ENCODE data around the gene ZNF562.

DNA sequence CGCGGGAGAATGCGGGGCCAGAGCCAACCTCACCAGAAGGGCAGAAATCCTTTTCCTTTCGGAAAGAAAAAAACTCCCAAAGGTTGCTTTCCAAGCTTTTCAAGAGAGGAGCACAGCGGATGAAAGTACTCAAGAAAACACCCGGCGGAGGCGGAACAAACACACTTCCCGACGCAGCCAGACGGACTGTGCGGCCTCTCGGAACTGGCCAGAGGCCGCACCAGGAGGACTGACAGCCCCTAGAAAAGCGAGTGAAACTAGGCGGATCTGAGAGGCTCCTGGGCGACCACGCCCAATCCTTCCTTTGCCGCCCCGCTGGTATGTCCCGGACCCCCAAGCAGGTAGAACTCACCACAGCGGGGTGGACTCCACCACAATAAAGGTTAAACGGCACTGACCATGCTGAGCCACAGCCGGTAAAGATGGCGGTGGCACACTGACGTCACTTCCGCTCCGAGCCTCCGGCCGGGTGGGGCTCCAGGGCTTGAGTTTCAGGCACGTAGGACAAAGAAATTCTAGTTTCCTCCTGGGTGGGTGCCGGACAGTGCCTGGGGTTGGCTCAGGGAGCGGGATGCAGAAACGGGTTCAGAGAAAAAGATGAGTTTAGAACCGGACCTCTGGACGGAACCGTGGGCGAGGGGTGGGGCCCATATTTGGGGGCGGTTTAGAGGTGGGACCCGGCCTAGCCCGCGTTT is at the start of gene ZNF562:
- TF ChIP-seq, protein P1, sequence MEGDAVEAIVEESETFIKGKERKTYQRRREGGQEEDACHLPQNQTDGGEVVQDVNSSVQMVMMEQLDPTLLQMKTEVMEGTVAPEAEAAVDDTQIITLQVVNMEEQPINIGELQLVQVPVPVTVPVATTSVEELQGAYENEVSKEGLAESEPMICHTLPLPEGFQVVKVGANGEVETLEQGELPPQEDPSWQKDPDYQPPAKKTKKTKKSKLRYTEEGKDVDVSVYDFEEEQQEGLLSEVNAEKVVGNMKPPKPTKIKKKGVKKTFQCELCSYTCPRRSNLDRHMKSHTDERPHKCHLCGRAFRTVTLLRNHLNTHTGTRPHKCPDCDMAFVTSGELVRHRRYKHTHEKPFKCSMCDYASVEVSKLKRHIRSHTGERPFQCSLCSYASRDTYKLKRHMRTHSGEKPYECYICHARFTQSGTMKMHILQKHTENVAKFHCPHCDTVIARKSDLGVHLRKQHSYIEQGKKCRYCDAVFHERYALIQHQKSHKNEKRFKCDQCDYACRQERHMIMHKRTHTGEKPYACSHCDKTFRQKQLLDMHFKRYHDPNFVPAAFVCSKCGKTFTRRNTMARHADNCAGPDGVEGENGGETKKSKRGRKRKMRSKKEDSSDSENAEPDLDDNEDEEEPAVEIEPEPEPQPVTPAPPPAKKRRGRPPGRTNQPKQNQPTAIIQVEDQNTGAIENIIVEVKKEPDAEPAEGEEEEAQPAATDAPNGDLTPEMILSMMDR (IDR thresholded peaks at IDR 0.05): no peak
- no peak for TF ChIP-seq EZH2 (IDR thresholded peaks at IDR 0.05)
- TF ChIP-seq EZH2phosphoT487 (IDR thresholded peaks at IDR 0.05): no peak

Measured in neural progenitor cell (in vitro differentiated cells).